Stomach (tissue), 9 donors: Measurements from ENCODE around the gene NYNRIN. TPM values are rescaled to one million over a fixed set of nuclear protein-coding genes. Genes with fewer than 3 reads are reported as not detected.
A peak's percentile ranks its signal among the peaks of the same experiment; 100 is the strongest.

Experiments used
- DNase-seq, 2 donors: peaks; one replicate each; pipeline versions ENCODE4 v3.0.0 to v3.0.0-alpha.2; 2013 to 2019
- H3K27ac ChIP-seq, 5 donors: fragments of 200-600 bp in 4 of 5; sonication (generic) in 4 of 5; one replicate each; pipeline ENCODE4 v1.5.1; 2013 to 2019; ENCODE audit warnings: mild to moderate bottlenecking in 1 of 5, moderate library complexity in 1 of 5
- H3K27me3 ChIP-seq, 3 donors: fragments of 200-600 bp; sonication (generic); one replicate each; pipeline ENCODE4 v1.5.1; 2017 to 2019; ENCODE audit warnings: mixed run types in 1 of 3
- H3K36me3 ChIP-seq, 4 donors: fragments of 200-600 bp; sonication (generic); 1 replicate in 3 of 4; 2 replicates in 1 of 4; pipeline ENCODE4 v1.5.1; 2016 to 2019
- H3K4me1 ChIP-seq, 4 donors: fragments of 200-600 bp; sonication (generic); one replicate each; pipeline ENCODE4 v1.5.1; 2016 to 2019
- H3K4me3 ChIP-seq, 4 donors: fragments of 200-600 bp; sonication (generic) in 3 of 4; one replicate each; pipeline ENCODE4 v1.5.1; 2016 to 2019; ENCODE audit warnings: mild to moderate bottlenecking in 1 of 4
- H3K9me3 ChIP-seq, 4 donors: fragments of 200-600 bp; sonication (generic); one replicate each; pipeline ENCODE4 v1.5.1; 2016 to 2019
- CTCF ChIP-seq, 7 experiments: fragments of 450-650 bp in 4 of 7; fragments of 200-600 bp in 3 of 7; sonication (generic) in 3 of 7; IDR thresholded peaks; one replicate each; pipeline ENCODE4 v1.5.1; 2016 to 2019; ENCODE audit warnings: antibody characterized with exemption in 7 of 7, control low read depth in 2 of 7, mild to moderate bottlenecking in 1 of 7
- EP300 ChIP-seq: sonication (generic); formaldehyde crosslinking; IDR thresholded peaks from one replicate; pipeline ENCODE4 v1.6.1; 2017; ENCODE audit warnings: antibody characterized with exemption
- POLR2A ChIP-seq, 4 donors: fragments of 450-650 bp; IDR thresholded peaks; one replicate each; pipeline ENCODE4 v1.6.1; 2016; ENCODE audit warnings: antibody characterized with exemption in 4 of 4, control low read depth in 2 of 4, mild to moderate bottlenecking in 1 of 4, moderate library complexity in 1 of 4
- POLR2AphosphoS5 ChIP-seq, 3 donors: sonication (generic); formaldehyde crosslinking; IDR thresholded peaks; one replicate each; pipeline ENCODE4 v1.6.1; 2016; ENCODE audit warnings: antibody characterized with exemption in 3 of 3
- WGBS, 5 donors: extraction: QIAGEN DNeasy Blood & Tissue Kit in 3 of 5; methylation state at CpG; one replicate each; pipeline versions ENCODE4 v1.1.5 to v1.1.7; 2013 to 2018; 5-methylcytosine and 5-hydroxymethylcytosine counted together
- intact Hi-C: fragments of 100-400 bp; cut with DNase I; formaldehyde crosslinking; loops from one replicate; pipeline ENCODE4 v1.15.1; 2023; ENCODE audit warnings: low total_unique reads
- polyA plus RNA-seq, 3 donors: library from polyadenylated mRNA; stranded (reverse); fragments of 200-250 nt; gene quantifications; one replicate each; pipeline ENCODE4 v1.2.3, GENCODE V29; 2013
- total RNA-seq, 5 donors: library from RNA; depleted of rRNA; stranded (reverse); fragments of >200 nt; gene quantifications; one replicate each; pipeline versions ENCODE4 v1.1.0 to v1.2.3, GENCODE V29; 2014 to 2016
- donor health status: healthy with polysubstance abuse.
- donor health status: Bipolar disorder and iron deficiency.
- donor health status: healthy.

The NYNRIN gene
- total and polyA plus RNA-seq, 8 donors: 2.3 to 16.0 (median 4.3) TPM

GRCh38 chr14:24362241-24362960 lies 36.4 kb upstream of the NYNRIN start:
- Histone ChIP-seq H3K36me3 (no peaks in the 10 kb centered on the region), H3K27me3 (peaks cover 0 to 23% (median 0%) of the 10 kb centered on the region in 3 donors), H3K4me1 (peaks cover 14 to 25% (median 24%) of the 10 kb centered on the region in 4 donors), H3K4me3 (no peak overlapping the region), H3K9me3 (no peaks in the 10 kb centered on the region), H3K27ac (no peak overlapping the region)
- WGBS, 5 donors: 44 to 52% (median 51%) methylated on average over 2 of the region's 2 CpGs
- intact Hi-C loops: no loop called here
- no peak for DNase-seq
- TF ChIP-seq EP300: no peak
- TF ChIP-seq POLR2A (IDR thresholded peaks at IDR 0.05): no peak
- TF ChIP-seq CTCF (IDR thresholded peaks at IDR 0.05): no peak
- TF ChIP-seq POLR2AphosphoS5 (IDR thresholded peaks at IDR 0.05): no peak

GRCh38 chr14:24363401-24363800 lies 35.4 kb upstream of the NYNRIN start:
- no peak overlapping the region for H3K4me3 ChIP-seq
- TF ChIP-seq CTCF (IDR thresholded peaks at IDR 0.05): no peak
- TF ChIP-seq POLR2A (IDR thresholded peaks at IDR 0.05): no peak
- no peak for TF ChIP-seq POLR2AphosphoS5 (IDR thresholded peaks at IDR 0.05)
- peaks cover 0 to 27% (median 0%) of the 10 kb centered on the region in 3 donors for H3K27me3 ChIP-seq
- H3K27ac ChIP-seq: no peak overlapping the region
- peaks cover 22 to 35% (median 34%) of the 10 kb centered on the region in 4 donors for H3K4me1 ChIP-seq
- no peaks in the 10 kb centered on the region for H3K36me3 ChIP-seq
- intact Hi-C loops: no loop called here
- H3K9me3 ChIP-seq: no peaks in the 10 kb centered on the region
- 89 to 92% (median 90%) methylated on average over 5 of the region's 5 CpGs for WGBS, 5 donors
- no peak for DNase-seq

GRCh38 chr14:24364841-24365240 lies 34.0 kb upstream of the NYNRIN start:
- Histone ChIP-seq H3K4me1 (peaks cover 27 to 50% (median 43%) of the 10 kb centered on the region in 4 donors), H3K27ac (peak overlapping the region in 4 of 5 donors; percentile 89 to 97 (median 93)), H3K27me3 (peaks cover 0 to 42% (median 0%) of the 10 kb centered on the region in 3 donors), H3K9me3 (no peaks in the 10 kb centered on the region), H3K4me3 (no peak overlapping the region), H3K36me3 (no peaks in the 10 kb centered on the region)
- DNase-seq: no peak
- intact Hi-C loops: loop anchor here (5.0 kb wide), 1 partner anchor 52 kb away; no protein-coding TSS in a partner anchor
- WGBS, 5 donors: 53 to 77% (median 70%) methylated on average over 1 of the region's 1 CpG
- no peak for TF ChIP-seq CTCF (IDR thresholded peaks at IDR 0.05)
- no peak for TF ChIP-seq POLR2AphosphoS5 (IDR thresholded peaks at IDR 0.05)
- TF ChIP-seq POLR2A (IDR thresholded peaks at IDR 0.05): no peak
- no peak for TF ChIP-seq EP300

GRCh38 chr14:24365600-24366412 lies 33.0 kb upstream of the NYNRIN start:
- intact Hi-C loops: loop anchor here (5.0 kb wide), 1 partner anchor 51 kb away; no protein-coding TSS in a partner anchor
- H3K27me3 ChIP-seq: peaks cover 0 to 44% (median 0%) of the 10 kb centered on the region in 3 donors
- DNase-seq: peak; percentile 91 to 97
- H3K36me3 ChIP-seq: no peaks in the 10 kb centered on the region
- TF ChIP-seq POLR2AphosphoS5 (IDR thresholded peaks at IDR 0.05): peak; percentile 9 to 71 (median 46)
- peak in 5 of 7 experiments; percentile 71 to 98 (median 89) for TF ChIP-seq CTCF (IDR thresholded peaks at IDR 0.05)
- TF ChIP-seq POLR2A (IDR thresholded peaks at IDR 0.05): no peak
- TF ChIP-seq EP300: no peak
- 3 to 5% (median 4%) methylated on average over 26 to 28 of the region's 28 CpGs for WGBS, 5 donors
- peak overlapping the region; percentile 81 to 97 (median 92) for H3K27ac ChIP-seq
- no peaks in the 10 kb centered on the region for H3K9me3 ChIP-seq
- H3K4me3 ChIP-seq: peak overlapping the region; percentile 58 to 71 (median 64)
- H3K4me1 ChIP-seq: peaks cover 31 to 60% (median 50%) of the 10 kb centered on the region in 4 donors
